ENCODE measurements around the gene COL4A2. TPM values are rescaled to one million over a fixed set of nuclear protein-coding genes. Genes with fewer than 3 reads are reported as not detected.

The COL4A2 gene
- total and polyA plus RNA-seq, 4 donors = 8.0 to 45.2 (median 40.3) TPM

DNA sequence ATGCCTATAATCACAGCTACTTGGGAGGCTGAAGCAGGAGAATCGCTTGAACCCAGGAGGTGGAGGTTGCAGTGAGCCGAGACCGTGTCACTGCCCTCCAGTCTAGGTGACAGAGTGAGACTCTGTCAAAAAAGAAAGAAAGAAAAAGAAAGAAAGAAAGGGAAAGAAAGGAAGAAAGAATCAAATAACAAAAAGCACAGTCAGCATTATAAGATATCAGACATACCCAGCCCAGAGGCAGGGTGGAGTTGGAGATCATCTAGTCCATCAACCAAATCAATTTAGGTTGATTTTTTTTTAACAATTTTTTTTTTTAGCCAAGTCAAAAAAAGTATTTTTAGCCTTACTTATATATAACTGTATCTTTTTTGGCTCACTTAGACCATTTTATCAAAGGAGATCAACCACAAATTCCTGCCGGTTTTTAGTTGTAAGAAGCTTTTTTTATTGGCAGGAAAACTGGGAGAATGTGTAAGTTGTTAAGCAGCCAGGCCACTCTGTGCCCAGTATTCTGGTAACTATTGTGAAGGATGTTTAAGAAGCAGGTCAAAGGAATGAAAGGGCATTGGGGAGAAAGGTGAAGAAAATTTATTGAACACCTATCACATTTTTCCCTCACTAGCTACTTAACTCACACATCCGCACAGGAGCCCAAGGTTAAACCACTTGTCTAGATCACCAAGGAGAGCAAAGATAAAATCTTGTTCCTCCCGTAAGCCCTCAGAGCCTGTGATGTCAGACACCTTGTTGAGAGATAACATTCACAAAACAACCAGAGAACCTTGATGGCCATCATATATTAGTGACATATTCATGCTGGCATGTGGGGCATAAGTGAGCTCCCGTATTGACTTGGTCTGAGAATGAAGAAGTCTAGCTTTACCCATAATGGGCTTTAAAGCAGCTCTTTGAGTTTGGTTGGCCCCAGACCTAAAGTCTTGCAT lies 91.8 kb downstream of the COL4A2 start:
- no peak overlapping the region for H3K27ac ChIP-seq (ENCODE audit: low read depth in 1 of 2, low read length in 2 of 2)
- no peaks in the 10 kb centered on the region for H3K9me3 ChIP-seq (ENCODE audit: control insufficient read depth in 4 of 4, low read length in 3 of 4)
- WGBS = 83% methylated on average over 7 of the region's 7 CpGs
- H3K4me1 ChIP-seq (ENCODE audit: control insufficient read depth in 4 of 4, insufficient read depth in 4 of 4, low read length in 3 of 4) = peaks cover 0 to 2% (median 0%) of the 10 kb centered on the region in 4 donors
- DNase-seq (ENCODE audit: low spot score) = no peak
- TF ChIP-seq HNF4G (IDR thresholded peaks at IDR 0.05) (no peak), RXRA (IDR thresholded peaks at IDR 0.05) (no peak), FOXA1 (IDR thresholded peaks at IDR 0.05) (no peak), EGR1 (IDR thresholded peaks at IDR 0.05; ENCODE audit: low read depth in 2 of 2) (no peak), JUND (IDR thresholded peaks at IDR 0.05) (no peak), NR2F2 (IDR thresholded peaks at IDR 0.05) (no peak), TAF1 (conservative IDR thresholded peaks at IDR 0.05) (no peak)
- TF ChIP-seq, protein P1, sequence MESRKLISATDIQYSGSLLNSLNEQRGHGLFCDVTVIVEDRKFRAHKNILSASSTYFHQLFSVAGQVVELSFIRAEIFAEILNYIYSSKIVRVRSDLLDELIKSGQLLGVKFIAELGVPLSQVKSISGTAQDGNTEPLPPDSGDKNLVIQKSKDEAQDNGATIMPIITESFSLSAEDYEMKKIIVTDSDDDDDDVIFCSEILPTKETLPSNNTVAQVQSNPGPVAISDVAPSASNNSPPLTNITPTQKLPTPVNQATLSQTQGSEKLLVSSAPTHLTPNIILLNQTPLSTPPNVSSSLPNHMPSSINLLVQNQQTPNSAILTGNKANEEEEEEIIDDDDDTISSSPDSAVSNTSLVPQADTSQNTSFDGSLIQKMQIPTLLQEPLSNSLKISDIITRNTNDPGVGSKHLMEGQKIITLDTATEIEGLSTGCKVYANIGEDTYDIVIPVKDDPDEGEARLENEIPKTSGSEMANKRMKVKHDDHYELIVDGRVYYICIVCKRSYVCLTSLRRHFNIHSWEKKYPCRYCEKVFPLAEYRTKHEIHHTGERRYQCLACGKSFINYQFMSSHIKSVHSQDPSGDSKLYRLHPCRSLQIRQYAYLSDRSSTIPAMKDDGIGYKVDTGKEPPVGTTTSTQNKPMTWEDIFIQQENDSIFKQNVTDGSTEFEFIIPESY (IDR thresholded peaks at IDR 0.05) = no peak
- TF ChIP-seq, protein P2, sequence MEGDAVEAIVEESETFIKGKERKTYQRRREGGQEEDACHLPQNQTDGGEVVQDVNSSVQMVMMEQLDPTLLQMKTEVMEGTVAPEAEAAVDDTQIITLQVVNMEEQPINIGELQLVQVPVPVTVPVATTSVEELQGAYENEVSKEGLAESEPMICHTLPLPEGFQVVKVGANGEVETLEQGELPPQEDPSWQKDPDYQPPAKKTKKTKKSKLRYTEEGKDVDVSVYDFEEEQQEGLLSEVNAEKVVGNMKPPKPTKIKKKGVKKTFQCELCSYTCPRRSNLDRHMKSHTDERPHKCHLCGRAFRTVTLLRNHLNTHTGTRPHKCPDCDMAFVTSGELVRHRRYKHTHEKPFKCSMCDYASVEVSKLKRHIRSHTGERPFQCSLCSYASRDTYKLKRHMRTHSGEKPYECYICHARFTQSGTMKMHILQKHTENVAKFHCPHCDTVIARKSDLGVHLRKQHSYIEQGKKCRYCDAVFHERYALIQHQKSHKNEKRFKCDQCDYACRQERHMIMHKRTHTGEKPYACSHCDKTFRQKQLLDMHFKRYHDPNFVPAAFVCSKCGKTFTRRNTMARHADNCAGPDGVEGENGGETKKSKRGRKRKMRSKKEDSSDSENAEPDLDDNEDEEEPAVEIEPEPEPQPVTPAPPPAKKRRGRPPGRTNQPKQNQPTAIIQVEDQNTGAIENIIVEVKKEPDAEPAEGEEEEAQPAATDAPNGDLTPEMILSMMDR (IDR thresholded peaks at IDR 0.05; ENCODE audit: low read depth, low read length, missing input control) = no peak
- TF ChIP-seq, protein P3, sequence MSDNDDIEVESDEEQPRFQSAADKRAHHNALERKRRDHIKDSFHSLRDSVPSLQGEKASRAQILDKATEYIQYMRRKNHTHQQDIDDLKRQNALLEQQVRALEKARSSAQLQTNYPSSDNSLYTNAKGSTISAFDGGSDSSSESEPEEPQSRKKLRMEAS (IDR thresholded peaks at IDR 0.05) = no peak
- TF ChIP-seq, protein P4, sequence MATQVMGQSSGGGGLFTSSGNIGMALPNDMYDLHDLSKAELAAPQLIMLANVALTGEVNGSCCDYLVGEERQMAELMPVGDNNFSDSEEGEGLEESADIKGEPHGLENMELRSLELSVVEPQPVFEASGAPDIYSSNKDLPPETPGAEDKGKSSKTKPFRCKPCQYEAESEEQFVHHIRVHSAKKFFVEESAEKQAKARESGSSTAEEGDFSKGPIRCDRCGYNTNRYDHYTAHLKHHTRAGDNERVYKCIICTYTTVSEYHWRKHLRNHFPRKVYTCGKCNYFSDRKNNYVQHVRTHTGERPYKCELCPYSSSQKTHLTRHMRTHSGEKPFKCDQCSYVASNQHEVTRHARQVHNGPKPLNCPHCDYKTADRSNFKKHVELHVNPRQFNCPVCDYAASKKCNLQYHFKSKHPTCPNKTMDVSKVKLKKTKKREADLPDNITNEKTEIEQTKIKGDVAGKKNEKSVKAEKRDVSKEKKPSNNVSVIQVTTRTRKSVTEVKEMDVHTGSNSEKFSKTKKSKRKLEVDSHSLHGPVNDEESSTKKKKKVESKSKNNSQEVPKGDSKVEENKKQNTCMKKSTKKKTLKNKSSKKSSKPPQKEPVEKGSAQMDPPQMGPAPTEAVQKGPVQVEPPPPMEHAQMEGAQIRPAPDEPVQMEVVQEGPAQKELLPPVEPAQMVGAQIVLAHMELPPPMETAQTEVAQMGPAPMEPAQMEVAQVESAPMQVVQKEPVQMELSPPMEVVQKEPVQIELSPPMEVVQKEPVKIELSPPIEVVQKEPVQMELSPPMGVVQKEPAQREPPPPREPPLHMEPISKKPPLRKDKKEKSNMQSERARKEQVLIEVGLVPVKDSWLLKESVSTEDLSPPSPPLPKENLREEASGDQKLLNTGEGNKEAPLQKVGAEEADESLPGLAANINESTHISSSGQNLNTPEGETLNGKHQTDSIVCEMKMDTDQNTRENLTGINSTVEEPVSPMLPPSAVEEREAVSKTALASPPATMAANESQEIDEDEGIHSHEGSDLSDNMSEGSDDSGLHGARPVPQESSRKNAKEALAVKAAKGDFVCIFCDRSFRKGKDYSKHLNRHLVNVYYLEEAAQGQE (IDR thresholded peaks at IDR 0.05) = no peak
- no peak overlapping the region for H3K4me3 ChIP-seq (ENCODE audit: low read depth in 1 of 3, low read length in 3 of 3)
- H3K36me3 ChIP-seq (ENCODE audit: control insufficient read depth in 4 of 4, insufficient read depth in 3 of 4, low read depth in 1 of 4, low read length in 3 of 4) = no peaks in the 10 kb centered on the region
- no peaks in the 10 kb centered on the region for H3K27me3 ChIP-seq (ENCODE audit: control insufficient read depth in 4 of 4, insufficient read depth in 4 of 4, low read length in 3 of 4)
- no peak overlapping the region for H3K9ac ChIP-seq (ENCODE audit: low read depth in 1 of 2, low read length in 2 of 2)

DNA sequence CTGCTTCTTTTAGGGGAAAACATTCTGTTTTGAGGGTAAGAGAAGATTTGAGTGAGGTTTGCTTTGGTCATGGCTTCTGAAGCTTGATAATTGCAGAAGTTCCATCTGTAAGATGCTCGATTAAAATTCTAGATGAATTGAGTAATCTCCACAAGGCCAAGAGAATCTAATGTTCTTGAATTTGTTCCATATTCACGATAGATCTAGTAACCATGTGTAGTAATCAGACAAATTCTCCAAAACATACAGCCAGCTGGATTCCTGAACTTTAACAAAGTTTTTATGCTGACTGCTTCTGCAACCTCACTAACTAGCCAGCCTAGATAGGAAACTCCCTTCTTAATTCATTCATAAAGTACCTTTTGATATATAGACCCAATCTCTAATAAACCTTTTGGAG lies 92.7 kb downstream of the COL4A2 start:
- Histone ChIP-seq H3K27me3 (ENCODE audit: control insufficient read depth in 4 of 4, insufficient read depth in 4 of 4, low read length in 3 of 4) (no peaks in the 10 kb centered on the region), H3K9me3 (ENCODE audit: control insufficient read depth in 4 of 4, low read length in 3 of 4) (no peaks in the 10 kb centered on the region), H3K9ac (ENCODE audit: low read depth in 1 of 2, low read length in 2 of 2) (no peak overlapping the region), H3K4me1 (ENCODE audit: control insufficient read depth in 4 of 4, insufficient read depth in 4 of 4, low read length in 3 of 4) (peaks cover 0 to 2% (median 0%) of the 10 kb centered on the region in 4 donors), H3K27ac (ENCODE audit: low read depth in 1 of 2, low read length in 2 of 2) (no peak overlapping the region), H3K4me3 (ENCODE audit: low read depth in 1 of 3, low read length in 3 of 3) (no peak overlapping the region), H3K36me3 (ENCODE audit: control insufficient read depth in 4 of 4, insufficient read depth in 3 of 4, low read depth in 1 of 4, low read length in 3 of 4) (no peaks in the 10 kb centered on the region)
- WGBS = 75% methylated on average over 2 of the region's 2 CpGs
- no peak for DNase-seq (ENCODE audit: low spot score)
- TF ChIP-seq RAD21 (IDR thresholded peaks at IDR 0.05) (no peak), GABPA (IDR thresholded peaks at IDR 0.05 in 1 of 2, conservative IDR thresholded peaks at IDR 0.05 in 1 of 2) (no peak), FOXA1 (IDR thresholded peaks at IDR 0.05) (no peak), YY1 (IDR thresholded peaks at IDR 0.05) (no peak), RXRA (IDR thresholded peaks at IDR 0.05) (no peak), FOXA2 (IDR thresholded peaks at IDR 0.05) (no peak), TAF1 (conservative IDR thresholded peaks at IDR 0.05) (no peak)
- TF ChIP-seq, protein P5, sequence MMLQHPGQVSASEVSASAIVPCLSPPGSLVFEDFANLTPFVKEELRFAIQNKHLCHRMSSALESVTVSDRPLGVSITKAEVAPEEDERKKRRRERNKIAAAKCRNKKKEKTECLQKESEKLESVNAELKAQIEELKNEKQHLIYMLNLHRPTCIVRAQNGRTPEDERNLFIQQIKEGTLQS (IDR thresholded peaks at IDR 0.05) = no peak
- TF ChIP-seq, protein P2 (IDR thresholded peaks at IDR 0.05; ENCODE audit: low read depth, low read length, missing input control) = no peak
- TF ChIP-seq, protein P4 (IDR thresholded peaks at IDR 0.05) = no peak

Data from liver (tissue), 9 donors.